ENCODE measurements around the gene HOXD3.

HOXD3 gene

GRCh38 chr2:176170602-176171305 is 13.6 kb downstream of the HOXD3 start:
- no peak for DNase-seq (ENCODE audit: low read depth)
- H3K4me3 ChIP-seq (ENCODE audit: low read length), result no peak overlapping the region
- no peak for TF ChIP-seq CTCF (conservative IDR thresholded peaks at IDR 0.05; ENCODE audit: low read length)

GRCh38 chr2:176171351-176172006 is 14.4 kb downstream of the HOXD3 start:
- no peak overlapping the region for H3K4me3 ChIP-seq (ENCODE audit: low read length)
- TF ChIP-seq CTCF (conservative IDR thresholded peaks at IDR 0.05; ENCODE audit: low read length), result no peak
- no peak for DNase-seq (ENCODE audit: low read depth)

GRCh38 chr2:176172007-176172894 is 15.1 kb downstream of the HOXD3 start:
- no peak for DNase-seq (ENCODE audit: low read depth)
- no peak for TF ChIP-seq CTCF (conservative IDR thresholded peaks at IDR 0.05; ENCODE audit: low read length)
- H3K4me3 ChIP-seq (ENCODE audit: low read length), result no peak overlapping the region

GRCh38 chr2:176172895-176173566 is 15.9 kb downstream of the HOXD3 start:
- no peak overlapping the region for H3K4me3 ChIP-seq (ENCODE audit: low read length)
- no peak for DNase-seq (ENCODE audit: low read depth)
- TF ChIP-seq CTCF (conservative IDR thresholded peaks at IDR 0.05; ENCODE audit: low read length), result no peak

- no peak for DNase-seq (ENCODE audit: low read depth)
- TF ChIP-seq CTCF (conservative IDR thresholded peaks at IDR 0.05; ENCODE audit: low read length), result no peak
- no peak overlapping the region for H3K4me3 ChIP-seq (ENCODE audit: low read length)
Measured at GRCh38 chr2:176173567-176174381, 16.7 kb downstream of the HOXD3 start.

GRCh38 chr2:176174382-176174823 is 17.3 kb downstream of the HOXD3 start:
- no peak for DNase-seq (ENCODE audit: low read depth)
- no peak overlapping the region for H3K4me3 ChIP-seq (ENCODE audit: low read length)
- no peak for TF ChIP-seq CTCF (conservative IDR thresholded peaks at IDR 0.05; ENCODE audit: low read length)

All from AG10803 (cell line).